ENCODE measurements around the gene AMTN. TPM values are rescaled to one million over a fixed set of nuclear protein-coding genes. Genes with fewer than 3 reads are reported as not detected.

The AMTN gene
- total and polyA plus RNA-seq, 2 of the 8 experiments (the other 6 are each of a cell fraction or from before 2014, with no cell fraction given): not detected

GRCh38 chr4:70556856-70557255 lies 38.5 kb downstream of the AMTN start (continued):
- TF ChIP-seq RXRA (IDR thresholded peaks at IDR 0.05; ENCODE audit: insufficient read depth, low read depth, low read length) (no peak), HDAC6 (IDR thresholded peaks at IDR 0.05; ENCODE audit: low read depth, low read length) (no peak), HDAC2 (IDR thresholded peaks at IDR 0.05; ENCODE audit: borderline replicate concordance in 1 of 2, low read depth in 2 of 2, low read length in 2 of 2) (no peak), CEBPB (IDR thresholded peaks at IDR 0.05; ENCODE audit: low read depth, low read length) (no peak)
